ENCODE results near the gene RPGRIP1. TPM values are rescaled to one million over a fixed set of nuclear protein-coding genes. Genes with fewer than 3 reads are reported as not detected.

Gene RPGRIP1
- total RNA-seq, 1 experiment from 2014 or later: 0.07 TPM

DNA sequence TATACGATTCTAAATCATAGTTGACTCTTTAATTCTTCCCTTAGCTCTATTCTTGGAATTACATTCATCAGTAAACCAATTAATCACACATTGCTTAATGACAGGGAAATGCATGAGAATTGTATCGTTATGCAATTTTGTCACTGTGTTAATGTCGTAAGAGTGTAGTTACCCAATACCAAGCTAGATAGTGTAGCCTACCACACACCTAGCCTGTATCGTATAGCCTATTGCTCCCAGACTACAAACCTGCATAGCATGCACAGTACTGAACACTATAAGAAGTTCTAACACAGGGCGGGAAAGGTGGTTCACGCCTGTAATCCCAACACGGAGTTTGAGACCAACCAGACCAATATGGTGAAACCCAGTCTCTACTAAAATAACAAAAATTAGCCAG is 35.3 kb upstream of the RPGRIP1 start:
- no peaks in the 10 kb centered on the region; the same call in 1 of the 2 replicates for H3K4me1 ChIP-seq (ENCODE audit: insufficient read depth, low read length)
- no peak overlapping the region for H3K27ac ChIP-seq (ENCODE audit: insufficient read length, low read depth, low read length)
- peaks cover 80% of the 10 kb centered on the region; the same call in 1 of the 2 replicates for H3K79me2 ChIP-seq (ENCODE audit: insufficient read depth, low read length)
- no peak overlapping the region for H3K4ac ChIP-seq (ENCODE audit: low read depth, low read length)
- no peak overlapping the region for H4K91ac ChIP-seq (ENCODE audit: insufficient read length, low read depth, low read length)
- WGBS (ENCODE audit: extremely low coverage, insufficient read length, low lambda C conversion rate): no CpG with 5 or more reads among the region's 7 CpGs
- no peak overlapping the region for H3K23ac ChIP-seq (ENCODE audit: insufficient read length, low read depth, low read length)
- TF ChIP-seq, protein P1, sequence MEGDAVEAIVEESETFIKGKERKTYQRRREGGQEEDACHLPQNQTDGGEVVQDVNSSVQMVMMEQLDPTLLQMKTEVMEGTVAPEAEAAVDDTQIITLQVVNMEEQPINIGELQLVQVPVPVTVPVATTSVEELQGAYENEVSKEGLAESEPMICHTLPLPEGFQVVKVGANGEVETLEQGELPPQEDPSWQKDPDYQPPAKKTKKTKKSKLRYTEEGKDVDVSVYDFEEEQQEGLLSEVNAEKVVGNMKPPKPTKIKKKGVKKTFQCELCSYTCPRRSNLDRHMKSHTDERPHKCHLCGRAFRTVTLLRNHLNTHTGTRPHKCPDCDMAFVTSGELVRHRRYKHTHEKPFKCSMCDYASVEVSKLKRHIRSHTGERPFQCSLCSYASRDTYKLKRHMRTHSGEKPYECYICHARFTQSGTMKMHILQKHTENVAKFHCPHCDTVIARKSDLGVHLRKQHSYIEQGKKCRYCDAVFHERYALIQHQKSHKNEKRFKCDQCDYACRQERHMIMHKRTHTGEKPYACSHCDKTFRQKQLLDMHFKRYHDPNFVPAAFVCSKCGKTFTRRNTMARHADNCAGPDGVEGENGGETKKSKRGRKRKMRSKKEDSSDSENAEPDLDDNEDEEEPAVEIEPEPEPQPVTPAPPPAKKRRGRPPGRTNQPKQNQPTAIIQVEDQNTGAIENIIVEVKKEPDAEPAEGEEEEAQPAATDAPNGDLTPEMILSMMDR (conservative IDR thresholded peaks at IDR 0.05): no peak
- no peaks in the 10 kb centered on the region for H3K9me3 ChIP-seq (ENCODE audit: control insufficient read depth, low read depth, low read length)
- no peaks in the 10 kb centered on the region for H3K27me3 ChIP-seq (ENCODE audit: insufficient read depth, low read length)
- no peak overlapping the region for H3K56ac ChIP-seq (ENCODE audit: insufficient read length, low read depth, low read length)
- H3K9ac ChIP-seq (ENCODE audit: extremely low read depth, insufficient read length, low read length): no peak overlapping the region
- H3K27ac Mint-ChIP-seq: peak overlapping the region in 1 of 3 experiments; percentile 42; a peak in 2 of 7 replicates
- H3K79me1 ChIP-seq (ENCODE audit: insufficient read depth, low read depth, low read length, poor library complexity, severe bottlenecking): peaks cover 3% of the 10 kb centered on the region
- H3K4me2 ChIP-seq (ENCODE audit: insufficient read depth, insufficient read length, low read length): no peak overlapping the region
- no peak overlapping the region for H2BK15ac ChIP-seq (ENCODE audit: low read depth, low read length)
- H3K4me1 Mint-ChIP-seq: peaks cover 19 to 32% of the 10 kb centered on the region in 2 experiments
- H3T11ph ChIP-seq (ENCODE audit: low read length): no peak overlapping the region
- no peak overlapping the region for H3K4me3 Mint-ChIP-seq
- H3K14ac ChIP-seq (ENCODE audit: insufficient read depth, low read length): no peak overlapping the region
- no peak overlapping the region for H3K18ac ChIP-seq (ENCODE audit: insufficient read length, low read depth, low read length)
- no peaks in the 10 kb centered on the region for H4K20me1 ChIP-seq (ENCODE audit: control insufficient read depth, insufficient read depth, insufficient read length)
- no peaks in the 10 kb centered on the region for H3K9me3 Mint-ChIP-seq
- no peak overlapping the region for H2BK12ac ChIP-seq (ENCODE audit: insufficient read length, low read depth, low read length)
- no peak overlapping the region for H2BK5ac ChIP-seq (ENCODE audit: insufficient read length, low read length)
- H3K23me2 ChIP-seq (ENCODE audit: insufficient read length, low read depth, low read length, poor library complexity, severe bottlenecking): no peaks in the 10 kb centered on the region
- H2AFZ ChIP-seq (ENCODE audit: low read length): no peak overlapping the region
- no peak overlapping the region for H2AK5ac ChIP-seq (ENCODE audit: insufficient read length, low read length)
- H4K5ac ChIP-seq (ENCODE audit: insufficient read length, low read depth, low read length): no peak overlapping the region
- H4K8ac ChIP-seq (replicated peaks; ENCODE audit: insufficient read length, low read depth, low read length): no peak overlapping the region
- H3K27me3 Mint-ChIP-seq (ENCODE audit: low read depth): no peaks in the 10 kb centered on the region
- no peak overlapping the region for H2BK120ac ChIP-seq (ENCODE audit: low read depth, low read length, poor library complexity, severe bottlenecking)
- H3K36me3 Mint-ChIP-seq (ENCODE audit: insufficient read depth in 1 of 3, low read depth in 3 of 3): peaks cover 24 to 85% (median 75%) of the 10 kb centered on the region in 3 experiments
- H2BK20ac ChIP-seq (ENCODE audit: low read depth, low read length, poor library complexity, severe bottlenecking): no peak overlapping the region
- no peak for DNase-seq
